Measurements from ENCODE around the gene ROR2. TPM values are rescaled to one million over a fixed set of nuclear protein-coding genes. Genes with fewer than 3 reads are reported as not detected.

ROR2 gene
- total and polyA plus RNA-seq, 2 of the 13 experiments (the other 11 are each of a cell fraction or from before 2014, with no cell fraction given), result not detected

- BruUV-seq (replicated peaks), result no TSS peak
- H3K79me2 ChIP-seq (ENCODE audit: insufficient read depth, low read length), result no peaks in the 10 kb centered on the region
- FAIRE-seq (no peak), ATAC-seq (no peak), DNase-seq (ENCODE audit: low spot score) (no peak)
- no peak overlapping the region for H3K9ac ChIP-seq (ENCODE audit: insufficient read depth, low read depth, low read length)
- intact Hi-C loops (cut with micrococcal nuclease; ENCODE audit: unreplicated experiment), result no loop called here
- no peaks in the 10 kb centered on the region for H3K36me3 ChIP-seq (replicated peaks in 1 of 2; ENCODE audit: control insufficient read depth in 1 of 2, insufficient read depth in 2 of 2, low read length in 2 of 2)
- no peak overlapping the region for H3K27ac ChIP-seq (ENCODE audit: extremely low read length, insufficient read depth, low read length)
- CTCF ChIA-PET (ENCODE audit: low intra/inter-chr PET ratio, low total read pairs), result interaction anchor here (1.2 kb wide), 1 partner anchor 814 kb away, joined by 4 read pairs; no protein-coding TSS in a partner anchor
- POLR2A ChIA-PET, result no interaction called here
- H3K4me2 ChIP-seq (ENCODE audit: low read depth, low read length), result no peak overlapping the region
- in situ Hi-C loops (cut with HindIII; ENCODE audit: extremely low pct_ligation_motif_present, low pct_unique_long_range_greater_than_20kb), result no loop called here
- H3K9me3 ChIP-seq (ENCODE audit: low read length), result no peaks in the 10 kb centered on the region
- H3K4me1 ChIP-seq (ENCODE audit: insufficient read depth, low read length), result 0 out of 2 replicates have a peak, but pooled peaks cover 8% of the 10 kb centered on the region
- H4K20me1 ChIP-seq (ENCODE audit: insufficient read depth, low read length), result no peaks in the 10 kb centered on the region
- WGBS (ENCODE audit: low lambda C conversion rate), result 11% methylated on average over 9 of the region's 9 CpGs
- peaks cover 0 to 9% of the 10 kb centered on the region in 2 experiments; a peak in 2 of 5 replicates for H3K27me3 ChIP-seq (ENCODE audit: control insufficient read depth in 1 of 2, insufficient read depth in 2 of 2, low read length in 2 of 2)
- TF ChIP-seq ZFP36 (IDR thresholded peaks at IDR 0.05; ENCODE audit: borderline replicate concordance, low read depth, low read length, partially characterized antibody), result no peak
- TF ChIP-seq HMG20B (CRISPR knock-in tag; conservative IDR thresholded peaks at IDR 0.05), result no peak
- TF ChIP-seq ZNF326 (CRISPR knock-in tag; IDR thresholded peaks at IDR 0.05; ENCODE audit: borderline replicate concordance), result no peak
- TF ChIP-seq ZNF660 (CRISPR knock-in tag; IDR thresholded peaks at IDR 0.05; ENCODE audit: borderline replicate concordance, low read depth), result no peak
- H2AFZ ChIP-seq (ENCODE audit: low read length), result no peak overlapping the region
- H3K4me3 ChIP-seq (replicated peaks in 1 of 3; ENCODE audit: insufficient read depth in 1 of 3, low read depth in 2 of 3, low read length in 3 of 3), result no peak overlapping the region
Observed at GRCh38 chr9:91729558-91729842, 220.5 kb downstream of the ROR2 start.

- H3K36me3 ChIP-seq (replicated peaks in 1 of 2; ENCODE audit: control insufficient read depth in 1 of 2, insufficient read depth in 2 of 2, low read length in 2 of 2), result no peaks in the 10 kb centered on the region
- WGBS (ENCODE audit: low lambda C conversion rate), result 13% methylated on average over 5 of the region's 5 CpGs
- H3K4me1 ChIP-seq (ENCODE audit: insufficient read depth, low read length), result 0 out of 2 replicates have a peak, but pooled peaks cover 8% of the 10 kb centered on the region
- no peak overlapping the region for H3K9ac ChIP-seq (ENCODE audit: insufficient read depth, low read depth, low read length)
- DNase-seq (ENCODE audit: low spot score) (no peak), ATAC-seq (no peak), FAIRE-seq (no peak)
- H3K79me2 ChIP-seq (ENCODE audit: insufficient read depth, low read length), result no peaks in the 10 kb centered on the region
- H3K27me3 ChIP-seq (ENCODE audit: control insufficient read depth in 1 of 2, insufficient read depth in 2 of 2, low read length in 2 of 2), result peaks cover 4 to 24% of the 10 kb centered on the region in 2 experiments; a peak in 4 of 5 replicates
- intact Hi-C loops (cut with micrococcal nuclease; ENCODE audit: unreplicated experiment) (loop anchor here (1.0 kb wide), 2 partner anchors 68 to 813 kb away; no protein-coding TSS in a partner anchor), in situ Hi-C loops (cut with HindIII; ENCODE audit: extremely low pct_ligation_motif_present, low pct_unique_long_range_greater_than_20kb) (no loop called here)
- ChIA-PET POLR2A (no interaction called here), CTCF (ENCODE audit: low intra/inter-chr PET ratio, low total read pairs) (interaction anchor here (1.2 kb wide), 1 partner anchor 813 kb away, joined by 8 read pairs; no protein-coding TSS in a partner anchor)
- H3K27ac ChIP-seq (ENCODE audit: extremely low read length, insufficient read depth, low read length), result no peak overlapping the region
- no peak overlapping the region for H3K4me2 ChIP-seq (ENCODE audit: low read depth, low read length)
- H2AFZ ChIP-seq (ENCODE audit: low read length), result no peak overlapping the region
- H3K9me3 ChIP-seq (ENCODE audit: low read length), result no peaks in the 10 kb centered on the region
- BruUV-seq (replicated peaks), result no TSS peak
- H3K4me3 ChIP-seq (replicated peaks in 1 of 3; ENCODE audit: insufficient read depth in 1 of 3, low read depth in 2 of 3, low read length in 3 of 3), result no peak overlapping the region
- no peaks in the 10 kb centered on the region for H4K20me1 ChIP-seq (ENCODE audit: insufficient read depth, low read length)
- TF ChIP-seq CBX5 (CRISPR knock-in tag; IDR thresholded peaks at IDR 0.05; ENCODE audit: borderline replicate concordance) (no peak), PRDM10 (CRISPR knock-in tag; IDR thresholded peaks at IDR 0.05; ENCODE audit: low read depth) (no peak), NFYB (CRISPR knock-in tag; IDR thresholded peaks at IDR 0.05) (no peak), ZNF547 (CRISPR knock-in tag; IDR thresholded peaks at IDR 0.05) (no peak), ZBTB7B (CRISPR knock-in tag; IDR thresholded peaks at IDR 0.05) (no peak), MATR3 (CRISPR knock-in tag; IDR thresholded peaks at IDR 0.05) (no peak), ZNF644 (CRISPR knock-in tag; IDR thresholded peaks at IDR 0.05; ENCODE audit: low read depth) (no peak), KLF16 (CRISPR knock-in tag; IDR thresholded peaks at IDR 0.05) (no peak), ZFP90 (CRISPR knock-in tag; IDR thresholded peaks at IDR 0.05; ENCODE audit: borderline replicate concordance) (no peak), UBTF (CRISPR knock-in tag; IDR thresholded peaks at IDR 0.05) (no peak)
Observed at GRCh38 chr9:91727972-91728371, 222.1 kb downstream of the ROR2 start.
